GM21717 (cell line): ENCODE results near the gene C3AR1.
"Not testable (repeated sequence)": the region's sequence is repeated elsewhere in the genome, so short reads cannot be mapped to it uniquely, and the experiment has no call there.

ENCODE experiments used
- ATAC-seq: cut with Tn5 transposase; IDR thresholded peaks from one replicate; pipeline ENCODE4 v1.9.1; 2021; ENCODE audit warnings: mild to moderate bottlenecking, moderate library complexity; ENCODE audit not compliant: unreplicated experiment

Gene C3AR1

DNA sequence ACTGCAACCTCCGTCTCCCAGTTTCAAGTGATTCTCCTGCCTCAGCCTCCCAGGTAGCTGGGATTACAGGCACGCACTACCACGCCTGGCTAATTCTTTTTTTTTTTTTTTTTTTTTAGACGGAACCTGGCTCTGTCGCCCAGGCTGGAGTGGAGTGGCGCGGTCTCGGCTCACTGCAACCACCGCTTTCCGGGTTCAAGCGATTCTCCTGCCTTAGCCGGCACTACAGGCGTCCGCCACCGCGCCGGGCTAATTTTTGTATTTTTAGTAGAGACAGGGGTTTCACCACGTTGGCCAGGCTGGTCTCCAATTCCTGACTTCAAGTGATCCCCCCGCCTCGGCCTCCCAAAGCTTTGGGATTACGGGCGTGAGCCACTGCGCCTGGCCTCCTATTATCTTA, 35.1 kb downstream of the C3AR1 start:
- ATAC-seq, result not testable (repeated sequence)

- ATAC-seq, result no peak
Measured at GRCh38 chr12:8030189-8030588, 36.0 kb downstream of the C3AR1 start.

- no peak for ATAC-seq
Measured at GRCh38 chr12:8028267-8028666, 37.9 kb downstream of the C3AR1 start.

DNA sequence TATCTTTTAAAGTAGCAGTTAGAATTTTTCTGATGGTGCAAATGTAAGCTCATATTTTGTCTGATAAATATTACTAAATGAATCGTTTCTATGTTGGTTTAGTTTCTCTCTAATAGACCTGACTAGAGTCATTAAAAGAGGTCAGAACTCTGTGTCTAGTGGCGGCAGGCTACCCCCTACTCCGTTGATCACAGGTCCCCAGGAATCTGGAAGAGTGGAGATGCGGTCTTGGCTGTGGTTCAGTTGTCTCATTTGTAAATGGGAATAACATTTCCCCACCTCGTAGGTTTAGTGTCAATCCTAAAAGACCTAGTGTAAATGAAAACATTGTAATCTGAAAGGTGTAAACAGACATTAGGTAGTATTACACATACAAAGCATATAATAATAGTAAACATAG, 38.3 kb downstream of the C3AR1 start:
- no peak for ATAC-seq

GRCh38 chr12:8026291-8026900, 39.8 kb downstream of the C3AR1 start:
- ATAC-seq, result peak; percentile 97

DNA sequence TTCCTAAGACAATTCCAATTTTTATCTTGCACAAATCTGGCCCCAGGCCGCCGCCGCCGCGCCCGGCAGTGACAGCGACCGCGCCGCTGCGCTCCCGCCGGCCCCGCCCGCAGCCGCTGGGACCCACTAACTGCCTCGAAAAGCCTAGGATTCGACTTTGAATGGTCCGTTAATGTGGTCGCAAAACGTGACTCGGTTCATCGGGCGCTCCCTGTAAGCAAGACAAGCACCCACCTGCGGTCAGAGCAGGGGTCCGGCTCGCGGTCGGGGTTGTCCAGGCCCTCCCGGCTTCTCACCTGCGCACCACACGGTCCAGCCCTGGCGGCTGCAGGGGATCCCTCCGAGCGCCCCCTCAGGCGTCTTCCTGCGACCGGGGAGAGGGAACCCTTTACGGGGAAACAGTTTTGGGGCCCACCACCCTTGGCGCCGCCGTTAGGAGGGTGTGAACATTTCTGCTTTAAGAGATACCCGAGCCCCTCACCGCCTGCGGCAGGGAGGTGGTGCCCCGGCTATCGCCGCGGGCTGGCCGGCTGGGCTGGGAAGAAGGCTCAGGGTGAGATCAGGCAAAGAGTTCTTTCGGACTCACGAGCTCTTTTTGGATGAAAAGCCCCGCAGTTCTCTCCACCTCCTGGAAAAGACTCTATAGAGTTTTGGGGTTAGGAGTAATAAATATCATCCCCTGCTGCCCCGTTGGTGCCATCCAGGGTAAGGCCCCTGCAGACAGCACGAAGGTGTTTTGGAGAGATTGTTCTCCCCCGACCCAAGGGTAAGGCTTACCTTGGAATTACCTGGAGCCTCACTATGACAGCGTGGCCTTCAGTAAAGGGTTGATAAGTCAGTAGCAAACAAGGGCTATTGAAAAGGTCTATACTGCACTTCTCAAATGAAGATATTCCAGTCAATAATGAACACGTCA, 47.2 kb downstream of the C3AR1 start:
- no peak for ATAC-seq

DNA sequence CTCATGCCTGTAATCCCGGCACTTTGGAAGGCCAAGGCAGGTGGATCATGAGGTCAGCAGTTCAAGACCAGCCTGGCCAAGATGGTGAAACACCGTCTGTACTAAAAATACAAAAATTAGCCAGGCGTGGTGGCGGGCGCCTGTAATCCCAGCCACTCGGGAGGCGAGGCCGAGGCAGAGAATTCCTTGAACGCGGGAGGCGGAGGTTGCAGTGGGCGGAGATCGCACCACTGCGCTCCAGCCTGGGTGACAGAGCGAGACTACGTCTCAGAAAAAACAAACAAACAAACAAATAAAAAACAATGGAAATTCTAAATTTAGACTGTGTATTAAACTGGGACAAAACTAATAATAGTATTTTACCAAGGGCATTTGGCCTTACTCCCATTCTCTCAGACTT, 47.9 kb downstream of the C3AR1 start:
- not testable (repeated sequence) for ATAC-seq

DNA sequence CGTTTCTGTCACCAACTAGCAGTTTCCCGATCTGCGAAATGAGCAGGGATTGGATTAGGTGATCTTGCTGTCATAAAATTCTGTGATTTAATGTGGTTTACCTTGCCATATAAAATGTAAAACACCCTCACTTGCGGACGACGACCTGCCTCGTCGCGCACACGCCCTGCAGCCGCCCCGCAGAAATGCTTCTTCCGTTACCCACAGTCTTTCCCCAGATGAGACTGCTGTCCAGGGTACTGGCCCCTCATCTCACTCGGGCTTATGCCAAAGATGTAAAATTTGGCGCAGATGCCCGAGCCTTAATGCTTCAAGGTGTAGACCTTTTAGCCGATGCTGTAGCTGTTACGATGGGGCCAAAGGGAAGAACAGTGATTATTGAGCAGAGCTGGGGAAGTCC, 51.3 kb downstream of the C3AR1 start:
- no peak for ATAC-seq

DNA sequence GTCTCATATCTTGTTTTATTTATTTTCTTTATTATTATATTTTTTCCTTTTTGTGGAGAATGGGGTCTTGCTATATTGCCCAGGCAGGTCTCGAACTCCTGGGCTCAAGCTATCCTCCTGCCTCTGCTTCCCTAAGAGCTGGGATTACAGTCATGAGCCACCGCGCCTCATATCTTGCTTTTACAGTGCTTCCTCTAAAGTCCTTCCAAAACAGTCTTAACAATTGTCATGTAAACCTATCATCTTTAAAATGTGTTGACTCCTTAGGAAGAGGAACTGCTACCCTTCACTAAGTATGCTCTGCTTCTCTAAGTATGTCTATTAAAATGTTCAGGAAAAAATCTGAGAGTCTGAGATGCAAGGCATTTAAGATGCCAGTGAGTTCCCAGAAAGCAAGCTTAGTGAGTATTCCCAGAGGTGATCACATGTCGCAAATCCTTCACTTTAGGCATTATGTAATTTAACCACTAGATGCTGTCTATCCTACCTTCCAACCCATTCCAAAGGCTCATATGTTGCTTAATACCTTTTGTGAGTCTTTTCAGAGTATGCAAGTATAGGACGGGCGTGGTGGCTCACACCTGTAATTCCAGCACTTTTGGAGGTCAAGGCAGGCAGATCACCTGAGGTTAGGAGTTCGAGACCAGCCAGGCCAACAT, 53.4 kb downstream of the C3AR1 start:
- ATAC-seq, result no peak

GRCh38 chr12:8011331-8011730, 54.8 kb downstream of the C3AR1 start:
- no peak for ATAC-seq
